ENCODE measurements around the gene MYORG.

GRCh38 chr9:34387239-34387638 lies 10.5 kb upstream of the MYORG start:
- TF ChIP-seq CTCF (IDR thresholded peaks at IDR 0.05) (no peak), POLR2A (IDR thresholded peaks at IDR 0.05) (no peak)

All from right lobe of liver (tissue), 4 donors.